Ovary (tissue), 9 donors: ENCODE measurements around the gene SAMD4A. TPM values are rescaled to one million over a fixed set of nuclear protein-coding genes. Genes with fewer than 3 reads are reported as not detected.

Experiments
- DNase-seq, 5 donors: peaks; one replicate each; pipeline ENCODE4 v3.0.0-alpha.2; 2019 to 2020
- H3K27ac ChIP-seq, 2 donors: fragments of 200-600 bp; one replicate each; pipeline versions ENCODE4 v1.5.1 to v1.8.0; 2019 to 2022
- H3K27me3 ChIP-seq: fragments of 200-600 bp; one replicate; pipeline ENCODE4 v1.8.0; 2022
- H3K36me3 ChIP-seq: fragments of 200-600 bp; sonication (generic); one replicate; pipeline ENCODE4 v1.5.1; 2019
- H3K4me1 ChIP-seq: one replicate; pipeline ENCODE4 v1.8.1; 2013; ENCODE audit warnings: mild to moderate bottlenecking, moderate library complexity; ENCODE audit not compliant: insufficient read depth
- H3K4me3 ChIP-seq: fragments of 200-600 bp; sonication (generic); one replicate; pipeline ENCODE4 v1.5.1; 2017
- H3K9me3 ChIP-seq, 2 donors: fragments of 200-600 bp in 1 of 2; sonication (generic) in 1 of 2; one replicate each; pipeline versions ENCODE4 v1.5.1 to v1.8.1; 2013 to 2019; ENCODE audit warnings: mild to moderate bottlenecking in 1 of 2, moderate library complexity in 1 of 2
- EP300 ChIP-seq: sonication (generic); formaldehyde crosslinking; IDR thresholded peaks from one replicate; pipeline ENCODE4 v1.6.1; 2017; ENCODE audit warnings: antibody characterized with exemption
- POLR2A ChIP-seq: fragments of 450-650 bp; IDR thresholded peaks from one replicate; pipeline ENCODE4 v1.6.1; 2017; ENCODE audit warnings: antibody characterized with exemption, mild to moderate bottlenecking, moderate library complexity
- WGBS, 3 donors: extraction: QIAGEN DNeasy Blood & Tissue Kit in 1 of 3; methylation state at CpG; one replicate each; pipeline versions ENCODE4 v1.1.5 to v1.1.7; 2013 to 2017; 5-methylcytosine and 5-hydroxymethylcytosine counted together
- intact Hi-C, 4 donors: fragments of 100-400 bp; cut with DNase I; formaldehyde crosslinking; loops; one replicate each; pipeline versions ENCODE4 v1.11.0 to v1.15.1; 2022 to 2023
- polyA plus RNA-seq, 2 donors: library from polyadenylated mRNA; stranded (reverse); fragments of 200-250 nt in 1 of 2; fragments of 350-450 nt in 1 of 2; fragmentation: Illumina TruSeq in 1 of 2; extraction: RNeasy Lipid Tissue Mini Kit (QIAGEN cat#74804) in 1 of 2; gene quantifications; one replicate each; pipeline ENCODE4 v1.2.3, GENCODE V29; 2013 to 2014
- total RNA-seq, 7 donors: library from RNA; depleted of rRNA in 2 of 7; stranded (reverse); fragments of >200 nt in 2 of 7; fragmentation: NEBNext Ultra II Directional in 3 of 7; extraction: Animal tissue kit (Norgen Biotek cat#: 25700) in 3 of 7; gene quantifications; one replicate each; pipeline versions ENCODE4 v1.1.0 to v1.2.4, GENCODE V29; 2016 to 2023
- TF ChIP-seq, protein P1 (sequence below), 3 donors: fragments of 450-650 bp in 2 of 3; fragments of 200-600 bp in 1 of 3; IDR thresholded peaks; one replicate each; pipeline versions ENCODE4 v1.5.1 to v1.8.0; 2016 to 2022; ENCODE audit warnings: antibody characterized with exemption in 3 of 3, mild to moderate bottlenecking in 1 of 3
- donor health status: DM: no; HTN: no; CAD: no; lungs with moderate emphysema.
- donor health status: DM: no; HTN: no; CAD: no.
- donor health status: Bipolar disorder and iron deficiency.
- donor health status: DM: yes; HTN: yes; CAD: no.
- donor health status: DM: no; HTN: no; CAD: no.
- donor health status: DM: yes; HTN: yes; CAD: no.

The SAMD4A gene
- total and polyA plus RNA-seq, 9 donors = 2.3 to 22.4 (median 7.3) TPM

DNA sequence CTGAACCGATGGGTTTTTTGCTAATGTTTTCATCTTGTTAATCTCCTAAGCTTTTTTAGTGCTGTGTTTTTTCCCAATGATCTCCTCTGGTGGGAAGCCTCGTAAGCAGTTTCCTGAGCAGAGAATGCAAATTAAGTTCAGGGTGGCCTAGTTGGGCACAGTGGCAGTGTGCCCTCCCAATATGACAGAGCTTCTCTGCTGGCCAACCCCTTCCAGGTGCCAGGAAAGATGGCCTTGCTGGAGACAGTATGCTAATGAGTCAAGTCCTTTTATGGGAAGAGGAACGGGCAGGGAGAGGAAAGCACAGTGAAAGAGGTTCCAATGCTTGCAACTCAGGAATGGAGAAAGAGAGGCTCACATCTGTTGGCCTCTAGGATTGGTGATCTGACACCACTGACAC, 219.9 kb downstream of the SAMD4A start:
- no peak overlapping the region for H3K27ac ChIP-seq

DNA sequence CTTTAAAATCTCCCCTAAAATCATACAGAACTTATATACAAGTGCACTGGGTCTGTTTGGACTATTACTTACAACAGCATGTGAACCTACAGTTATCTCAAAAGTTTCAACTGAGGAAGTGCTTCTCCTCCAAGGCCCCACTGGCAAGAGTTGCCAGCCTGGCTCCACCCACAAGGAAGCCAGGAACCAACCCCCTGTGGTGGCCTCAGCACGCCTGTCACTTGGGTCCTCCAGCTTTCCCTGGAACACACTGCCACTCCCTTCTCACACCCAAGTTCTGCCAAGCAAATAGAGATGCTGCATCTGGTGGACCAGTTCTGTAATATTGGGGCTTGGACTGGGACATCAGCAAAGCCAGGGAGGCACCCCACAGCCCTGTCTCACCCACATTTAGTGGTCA, 220.3 kb downstream of the SAMD4A start:
- TF ChIP-seq, protein P1, sequence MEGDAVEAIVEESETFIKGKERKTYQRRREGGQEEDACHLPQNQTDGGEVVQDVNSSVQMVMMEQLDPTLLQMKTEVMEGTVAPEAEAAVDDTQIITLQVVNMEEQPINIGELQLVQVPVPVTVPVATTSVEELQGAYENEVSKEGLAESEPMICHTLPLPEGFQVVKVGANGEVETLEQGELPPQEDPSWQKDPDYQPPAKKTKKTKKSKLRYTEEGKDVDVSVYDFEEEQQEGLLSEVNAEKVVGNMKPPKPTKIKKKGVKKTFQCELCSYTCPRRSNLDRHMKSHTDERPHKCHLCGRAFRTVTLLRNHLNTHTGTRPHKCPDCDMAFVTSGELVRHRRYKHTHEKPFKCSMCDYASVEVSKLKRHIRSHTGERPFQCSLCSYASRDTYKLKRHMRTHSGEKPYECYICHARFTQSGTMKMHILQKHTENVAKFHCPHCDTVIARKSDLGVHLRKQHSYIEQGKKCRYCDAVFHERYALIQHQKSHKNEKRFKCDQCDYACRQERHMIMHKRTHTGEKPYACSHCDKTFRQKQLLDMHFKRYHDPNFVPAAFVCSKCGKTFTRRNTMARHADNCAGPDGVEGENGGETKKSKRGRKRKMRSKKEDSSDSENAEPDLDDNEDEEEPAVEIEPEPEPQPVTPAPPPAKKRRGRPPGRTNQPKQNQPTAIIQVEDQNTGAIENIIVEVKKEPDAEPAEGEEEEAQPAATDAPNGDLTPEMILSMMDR (IDR thresholded peaks at IDR 0.05) = no peak
- TF ChIP-seq EP300 = no peak
- Histone ChIP-seq H3K4me1 (no peaks in the 10 kb centered on the region), H3K27ac (no peak overlapping the region), H3K9me3 (no peaks in the 10 kb centered on the region), H3K27me3 (no peaks in the 10 kb centered on the region), H3K4me3 (no peak overlapping the region), H3K36me3 (no peaks in the 10 kb centered on the region)
- intact Hi-C loops = no loop called here
- no peak for DNase-seq
- 90 to 96% (median 92%) methylated on average over 1 of the region's 1 CpG for WGBS, 3 donors

More for the DNA sequence above, 219.9 kb downstream of the SAMD4A start:
- TF ChIP-seq, protein P1 (IDR thresholded peaks at IDR 0.05) = no peak
- TF ChIP-seq EP300 (no peak), POLR2A (no peak)
- no peaks in the 10 kb centered on the region for H3K4me1 ChIP-seq
- no peak overlapping the region for H3K4me3 ChIP-seq
- WGBS, 3 donors = 62 to 77% (median 71%) methylated on average over 3 of the region's 3 CpGs
- no peaks in the 10 kb centered on the region for H3K9me3 ChIP-seq
- H3K27me3 ChIP-seq = no peaks in the 10 kb centered on the region
- DNase-seq = no peak
- intact Hi-C loops = no loop called here
- no peaks in the 10 kb centered on the region for H3K36me3 ChIP-seq

DNA sequence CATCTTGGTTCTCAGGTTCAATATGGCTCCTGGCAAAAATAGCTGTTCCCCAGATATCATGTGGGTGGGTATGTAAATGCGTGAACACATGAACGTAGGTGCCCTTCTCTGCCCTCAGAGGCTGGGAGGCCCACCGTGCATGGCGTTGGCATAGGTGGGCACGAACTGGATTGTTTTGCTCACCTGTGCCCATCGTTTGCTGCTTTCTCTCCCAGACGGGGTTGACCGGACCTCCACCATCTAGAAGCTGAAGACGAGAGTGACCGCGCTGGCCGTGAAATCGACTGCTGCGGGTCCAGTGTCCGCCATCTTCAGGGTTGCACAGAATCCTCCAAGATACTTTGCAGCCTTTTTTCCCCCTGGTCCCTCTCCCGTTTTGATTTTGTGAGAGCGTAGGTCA, 221.8 kb downstream of the SAMD4A start:
- H3K27ac ChIP-seq = no peak overlapping the region
- intact Hi-C loops = no loop called here
- no peaks in the 10 kb centered on the region for H3K4me1 ChIP-seq
- no peaks in the 10 kb centered on the region for H3K36me3 ChIP-seq
- DNase-seq = no peak
- H3K9me3 ChIP-seq = no peaks in the 10 kb centered on the region
- no peak overlapping the region for H3K4me3 ChIP-seq
- TF ChIP-seq, protein P1 (IDR thresholded peaks at IDR 0.05) = no peak
- TF ChIP-seq EP300 (no peak), POLR2A (no peak)
- WGBS, 3 donors = 90 to 94% (median 93%) methylated on average over 17 of the region's 17 CpGs
- H3K27me3 ChIP-seq = no peaks in the 10 kb centered on the region

DNA sequence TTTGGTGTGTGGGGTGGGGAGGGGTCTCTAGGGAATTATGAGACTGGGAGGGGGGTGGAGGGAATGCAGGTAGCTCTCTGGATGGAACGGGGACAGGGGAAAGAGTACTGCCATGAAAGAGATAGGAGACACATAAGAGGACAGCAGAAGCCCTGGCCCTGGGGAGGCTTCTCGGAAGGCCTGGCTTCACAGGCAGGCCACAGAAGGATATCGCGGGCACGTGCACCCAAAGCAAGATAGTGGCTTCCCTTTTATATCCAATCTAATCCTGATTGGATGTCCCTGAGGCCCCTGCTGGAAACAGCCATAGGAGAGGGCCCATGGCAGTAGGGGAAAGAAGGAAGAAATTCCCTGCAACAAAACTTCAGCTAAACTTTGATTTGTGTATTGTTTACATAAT, 222.2 kb downstream of the SAMD4A start:
- Histone ChIP-seq H3K4me3 (no peak overlapping the region), H3K4me1 (no peaks in the 10 kb centered on the region), H3K27ac (no peak overlapping the region), H3K9me3 (no peaks in the 10 kb centered on the region), H3K36me3 (no peaks in the 10 kb centered on the region), H3K27me3 (no peaks in the 10 kb centered on the region)
- DNase-seq = no peak
- TF ChIP-seq POLR2A = no peak
- TF ChIP-seq, protein P1 (IDR thresholded peaks at IDR 0.05) = no peak
- TF ChIP-seq EP300 = no peak
- intact Hi-C loops = no loop called here
- 88 to 90% (median 89%) methylated on average over 5 of the region's 5 CpGs for WGBS, 3 donors
